Cardiac septum (tissue), 1 donor: ENCODE results near the gene SHH. TPM values are rescaled to one million over a fixed set of nuclear protein-coding genes. Genes with fewer than 3 reads are reported as not detected.
"Not testable (repeated sequence)": the region's sequence is repeated elsewhere in the genome, so short reads cannot be mapped to it uniquely, and the experiment has no call there.

Source experiments
- DNase-seq: peaks from one replicate; pipeline ENCODE4 v3.0.0-alpha.2; 2020; ENCODE audit warnings: low spot score
- intact Hi-C: fragments of 100-400 bp; cut with DNase I; formaldehyde crosslinking; loops from one replicate; pipeline ENCODE4 v1.14.0; 2022
- total RNA-seq: library from RNA; stranded (reverse); fragmentation: NEBNext Ultra II Directional; extraction: Animal tissue kit (Norgen Biotek cat#: 25700); gene quantifications from one replicate; pipeline ENCODE4 v1.2.1, GENCODE V29; 2021
- donor health status: DM: no; HTN: no; CAD: no.

Gene SHH
- total RNA-seq, 1 donor from 2014 or later: not detected

DNA sequence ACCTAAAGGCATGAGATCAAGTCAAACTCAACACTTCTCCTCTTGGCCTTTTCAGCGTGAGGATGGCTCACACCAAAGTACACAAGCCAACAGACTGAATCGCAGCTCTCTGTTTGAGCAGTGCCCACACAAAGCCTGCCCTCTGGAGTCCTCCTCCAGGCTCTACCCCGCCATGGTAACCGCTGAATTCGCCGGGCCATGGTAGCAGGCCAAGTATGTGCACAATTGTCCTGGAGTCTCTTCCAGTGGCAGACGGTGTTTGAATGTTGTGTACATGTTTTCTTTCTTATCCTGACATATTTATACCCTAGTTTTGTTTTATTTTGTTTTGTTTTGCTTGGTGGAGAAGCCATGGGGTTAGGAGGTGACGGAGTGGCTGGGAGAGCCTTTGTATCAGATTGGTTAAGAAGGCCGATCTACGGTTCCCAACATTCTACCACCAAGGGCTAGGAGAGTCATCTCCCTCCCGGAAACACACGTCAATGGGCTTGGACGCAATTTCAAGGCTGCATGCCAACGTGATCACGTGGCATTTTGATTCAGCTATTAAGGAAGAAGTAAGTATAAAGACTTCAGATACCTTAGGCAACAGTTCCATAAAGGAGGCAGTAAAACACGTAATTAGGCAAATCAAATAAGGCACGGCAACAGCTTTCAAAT, 12.1 kb upstream of the SHH start:
- DNase-seq: no peak
- intact Hi-C loops: no loop called here

GRCh38 chr7:155821851-155822250, 9.6 kb upstream of the SHH start:
- intact Hi-C loops: no loop called here
- DNase-seq: no peak

GRCh38 chr7:155820788-155821187, 8.5 kb upstream of the SHH start:
- intact Hi-C loops: no loop called here
- no peak for DNase-seq

- intact Hi-C loops: no loop called here
- DNase-seq: no peak
Measured at GRCh38 chr7:155820246-155820645, 8.0 kb upstream of the SHH start.

- intact Hi-C loops: loop anchor here (5.0 kb wide), 1 partner anchor 653 kb away; no protein-coding TSS in a partner anchor
Measured at GRCh38 chr7:155819186-155819585, 6.9 kb upstream of the SHH start.

DNA sequence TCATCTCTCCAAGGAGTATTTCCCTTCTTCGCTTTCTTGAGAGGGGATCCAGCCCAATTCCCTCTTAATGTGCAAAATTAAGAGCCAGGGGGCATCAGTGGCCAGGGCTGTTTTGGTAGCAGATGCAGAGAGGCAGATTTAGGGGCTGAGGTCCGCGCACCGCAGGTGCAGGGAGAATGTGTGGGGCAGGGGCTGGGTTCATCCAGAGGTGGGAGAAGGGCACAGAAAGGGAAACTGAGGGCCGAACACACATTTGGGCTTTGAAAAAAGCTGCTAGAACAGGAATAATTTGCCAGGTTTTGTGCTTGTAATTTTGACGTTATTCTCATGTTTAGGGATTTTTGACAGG, 6.5 kb upstream of the SHH start:
- no peak for DNase-seq
- intact Hi-C loops: loop anchor here (5.0 kb wide), 1 partner anchor 654 kb away; no protein-coding TSS in a partner anchor

More at GRCh38 chr7:155819186-155819585, 6.9 kb upstream of the SHH start:
- DNase-seq: no peak

GRCh38 chr7:155818154-155818819, 6.0 kb upstream of the SHH start:
- no peak for DNase-seq
- intact Hi-C loops: loop anchor here (5.0 kb wide), 1 partner anchor 654 kb away; no protein-coding TSS in a partner anchor

- intact Hi-C loops: loop anchor here (5.0 kb wide), 1 partner anchor 655 kb away; no protein-coding TSS in a partner anchor
- DNase-seq: not testable (repeated sequence)
Measured at GRCh38 chr7:155817515-155817914, 5.3 kb upstream of the SHH start.

DNA sequence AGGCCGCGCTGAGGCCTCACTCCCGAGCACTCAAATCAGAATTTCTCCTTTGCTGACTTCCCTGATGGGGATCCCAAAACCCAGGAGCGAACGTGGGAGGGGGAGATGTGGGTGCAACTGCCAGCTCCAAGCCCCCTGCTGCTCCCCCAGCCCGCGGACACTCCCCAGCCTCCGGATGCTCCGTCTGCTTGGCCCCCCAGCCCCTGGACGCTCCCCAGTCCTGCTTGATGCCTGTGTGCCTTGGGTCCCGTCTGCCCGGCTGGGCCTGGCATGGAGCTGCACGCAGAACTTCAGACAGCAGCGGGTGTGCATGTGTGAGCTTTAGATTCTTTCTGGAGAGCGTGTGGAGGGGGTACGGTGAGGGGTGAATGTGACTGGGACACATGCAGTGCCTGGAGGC, 4.7 kb upstream of the SHH start:
- no peak for DNase-seq
- intact Hi-C loops: loop anchor here (5.0 kb wide), 1 partner anchor 655 kb away; no protein-coding TSS in a partner anchor

DNA sequence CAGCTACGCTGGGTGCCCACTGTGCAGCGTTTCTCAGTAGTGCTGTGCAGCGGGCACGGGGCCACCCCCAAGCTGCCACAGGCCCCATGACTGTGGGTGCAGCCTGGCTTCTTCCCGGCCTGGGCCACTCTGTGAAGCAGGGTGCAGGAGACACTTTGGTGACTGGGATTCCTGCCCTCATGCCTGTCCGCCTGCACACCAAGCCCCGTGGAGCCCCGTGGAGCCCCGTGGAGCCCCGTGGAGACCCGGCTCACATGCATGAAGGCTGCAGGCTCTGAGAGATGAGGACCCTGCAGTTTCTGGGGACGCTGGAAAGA, 3.9 kb upstream of the SHH start:
- intact Hi-C loops: loop anchor here (5.0 kb wide), 1 partner anchor 656 kb away; no protein-coding TSS in a partner anchor
- DNase-seq: no peak

DNA sequence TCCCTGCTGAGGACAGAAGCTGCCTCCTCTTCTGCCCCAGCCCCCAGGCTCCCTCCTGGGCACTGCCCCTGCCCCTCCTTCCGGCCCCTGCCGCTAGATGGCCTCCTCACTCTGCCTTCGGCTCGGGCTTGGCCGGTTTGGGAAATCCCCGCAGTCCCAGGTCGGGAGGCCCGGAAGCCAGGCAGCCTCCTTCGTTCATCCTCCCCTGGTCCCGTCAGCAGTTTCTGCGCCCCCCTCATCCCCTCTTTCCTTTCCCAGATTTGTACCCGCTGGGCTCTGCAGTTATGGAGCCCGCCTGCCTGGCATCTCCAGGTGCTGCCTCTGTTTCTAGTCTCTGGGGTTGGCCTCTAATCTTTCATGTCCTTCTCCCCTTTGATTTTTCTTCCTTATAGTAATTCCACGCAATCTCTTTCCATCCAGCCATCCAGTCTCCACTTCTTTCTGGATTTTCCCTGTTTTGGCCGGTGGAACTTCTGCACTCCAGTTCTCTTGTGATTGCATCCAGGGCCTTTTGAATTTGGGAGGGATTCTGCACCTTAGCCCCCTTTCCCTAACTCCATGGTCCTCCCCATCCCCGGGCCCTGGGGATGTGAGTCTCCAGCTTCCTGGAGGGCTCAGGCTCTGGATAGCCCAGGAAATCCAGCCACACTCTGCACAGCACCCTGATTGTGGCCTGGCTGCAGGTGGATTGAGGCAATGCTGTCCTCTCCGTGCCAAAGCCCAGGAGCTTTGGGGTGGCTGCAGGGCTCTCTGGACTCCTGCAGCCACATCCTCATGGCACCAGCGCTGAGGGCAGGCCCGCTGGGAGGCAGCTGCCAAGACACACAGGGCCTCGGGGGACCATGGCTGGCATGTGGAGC, 3.3 kb upstream of the SHH start:
- intact Hi-C loops: loop anchor here (5.0 kb wide), 1 partner anchor 657 kb away; no protein-coding TSS in a partner anchor

DNA sequence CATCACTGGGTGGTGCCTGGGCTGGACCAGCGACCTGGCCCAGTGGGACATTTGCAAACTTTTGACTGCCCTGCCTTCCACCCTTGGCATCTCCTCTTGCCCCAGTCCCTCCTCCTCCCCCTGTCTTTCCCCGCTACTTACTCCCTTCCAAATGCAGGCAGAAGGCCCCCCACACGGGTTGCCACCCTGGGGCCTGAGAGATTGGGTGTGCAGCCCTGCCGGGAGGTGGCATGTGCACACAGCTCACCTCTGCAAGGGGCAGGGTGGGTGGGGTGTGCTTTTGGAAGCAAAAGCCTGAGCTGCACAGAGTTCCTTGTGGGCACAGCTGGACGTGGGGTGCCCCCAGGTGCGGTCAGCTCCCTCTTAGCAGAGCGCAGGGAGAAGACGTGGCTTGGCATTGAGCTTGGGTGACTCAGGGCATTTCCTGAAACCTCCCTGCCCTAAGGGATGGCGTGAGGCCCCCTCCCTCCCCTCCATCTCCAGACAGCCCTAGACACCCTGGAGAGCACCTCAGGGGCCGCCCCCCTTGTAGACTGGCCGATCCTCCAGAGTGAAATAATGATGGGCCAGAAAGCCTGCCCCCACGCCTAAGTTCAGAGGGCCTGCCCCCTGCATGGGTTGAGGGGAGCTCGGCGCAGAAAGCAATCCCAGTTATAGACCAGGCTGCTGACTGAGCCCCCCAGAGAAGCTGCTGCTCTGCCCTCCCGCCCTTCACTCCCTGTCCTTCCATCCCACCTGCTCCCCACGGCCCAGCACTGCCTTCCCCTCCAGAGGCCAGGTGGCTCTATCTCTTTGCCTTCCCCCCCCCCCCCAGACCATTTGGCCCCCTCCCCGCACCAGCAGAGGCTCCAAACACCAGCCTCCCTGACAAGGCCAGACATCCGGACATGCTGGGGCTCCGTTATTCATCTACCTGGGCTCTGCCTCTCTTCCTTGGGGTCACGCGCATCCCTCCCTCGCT, 2.3 kb upstream of the SHH start:
- DNase-seq: no peak
- intact Hi-C loops: loop anchor here (5.0 kb wide), 1 partner anchor 658 kb away; no protein-coding TSS in a partner anchor

More for the DNA sequence above, 3.3 kb upstream of the SHH start:
- DNase-seq: no peak

GRCh38 chr7:155813546-155814315, 1.5 kb upstream of the SHH start:
- intact Hi-C loops: no loop called here

GRCh38 chr7:155813125-155813524, 862 bp upstream of the SHH start:
- DNase-seq: no peak
- intact Hi-C loops: no loop called here

More at GRCh38 chr7:155813546-155814315, 1.5 kb upstream of the SHH start:
- DNase-seq: no peak

- intact Hi-C loops: no loop called here
- DNase-seq: no peak
Measured at GRCh38 chr7:155811560-155811894, 736 bp downstream of the SHH start.

DNA sequence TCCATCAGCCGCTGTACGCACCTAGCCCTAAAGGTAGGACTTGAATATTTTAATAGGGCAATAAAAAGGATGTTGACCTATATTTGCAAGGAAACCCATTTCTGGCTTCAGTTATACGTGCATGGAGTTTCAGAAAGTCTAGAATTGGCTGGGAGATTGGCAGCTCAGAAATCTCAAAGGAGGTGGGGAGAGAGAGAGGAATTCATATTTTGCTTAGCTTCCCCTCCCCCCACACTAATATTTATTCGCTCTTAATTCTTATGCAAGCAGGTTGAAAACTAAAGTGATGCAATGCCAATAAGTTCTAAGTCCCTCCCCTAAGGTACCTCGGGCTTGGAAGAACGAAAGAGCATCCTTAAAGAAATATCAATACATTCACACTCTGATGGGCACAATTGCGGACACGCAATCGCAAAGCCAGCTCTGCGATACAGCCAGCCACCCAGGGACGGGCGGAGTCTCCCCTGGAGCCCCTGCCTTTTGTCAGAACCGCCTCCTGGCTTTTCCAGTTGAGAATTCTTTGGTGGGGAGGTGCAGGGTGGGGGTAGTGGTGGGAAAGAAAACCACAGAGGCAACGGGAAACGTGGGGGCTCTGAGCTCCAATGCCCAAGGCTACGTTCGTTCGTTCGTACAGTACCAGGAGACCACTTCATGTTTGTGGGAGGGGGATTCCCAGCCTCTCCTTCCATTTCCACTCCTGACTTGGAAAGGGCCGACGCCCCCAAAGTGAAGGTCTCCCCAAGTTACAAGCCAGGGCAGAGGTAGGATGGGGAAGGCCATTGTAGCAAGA, 1.3 kb downstream of the SHH start:
- intact Hi-C loops: no loop called here
- no peak for DNase-seq

DNA sequence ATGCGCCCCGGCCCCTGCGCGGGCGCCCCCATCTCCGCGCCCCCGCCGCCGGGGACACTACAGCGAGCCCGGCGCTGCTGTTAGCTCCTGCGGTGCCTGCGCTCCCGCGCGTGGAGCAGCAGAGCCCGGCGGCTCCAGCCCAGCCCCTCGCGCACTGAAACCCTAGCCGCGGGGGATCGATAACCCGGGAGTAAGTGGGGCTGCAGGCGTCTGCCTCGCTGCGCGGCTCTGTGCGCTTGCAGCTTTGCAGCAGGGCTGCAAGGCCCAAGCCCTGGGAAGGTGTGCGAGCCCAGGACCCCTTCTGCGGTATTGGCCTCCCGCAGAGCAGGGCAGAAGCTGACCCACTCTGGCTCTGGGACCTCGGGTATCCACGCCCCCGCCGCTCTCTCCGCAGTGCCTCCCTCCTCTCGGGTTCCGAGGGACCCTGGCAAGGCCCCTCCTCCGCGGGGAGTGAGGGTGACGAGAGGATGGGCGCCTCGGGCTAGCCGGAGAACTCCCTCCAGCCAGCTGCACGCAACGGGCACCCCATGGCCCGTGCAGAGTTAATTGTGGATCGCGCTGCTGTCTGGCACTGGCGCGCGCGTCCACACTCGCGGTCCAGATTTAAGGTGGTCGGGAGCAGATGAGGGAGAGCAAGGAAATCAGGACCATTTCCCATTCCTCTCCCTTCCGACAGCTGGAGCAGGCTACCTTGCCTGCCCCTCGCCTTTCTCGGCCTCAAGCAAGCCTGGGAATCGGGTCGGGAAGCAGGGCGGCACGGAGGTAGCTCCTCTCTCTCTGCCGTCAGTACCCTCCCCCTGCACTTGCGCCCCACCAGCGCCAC, 2.1 kb downstream of the SHH start:
- intact Hi-C loops: no loop called here
- DNase-seq: no peak
